Adrenal gland (tissue), 12 donors: ENCODE results near the gene XPR1. TPM values are rescaled to one million over a fixed set of nuclear protein-coding genes. Genes with fewer than 3 reads are reported as not detected.
"Not testable (repeated sequence)": the region's sequence is repeated elsewhere in the genome, so short reads cannot be mapped to it uniquely, and the experiment has no call there.

Source experiments
- DNase-seq, 7 donors: peaks; one replicate each; pipeline ENCODE4 v3.0.0-alpha.2; 2019 to 2020
- H3K27ac ChIP-seq, 5 donors: fragments of 200-600 bp; sonication (generic) in 4 of 5; 1 replicate in 3 of 5; 2 replicates in 2 of 5; pipeline versions ENCODE4 v1.5.1 to v1.8.0; 2016 to 2020; ENCODE audit warnings: mild to moderate bottlenecking in 1 of 5
- H3K27me3 ChIP-seq: fragments of 200-600 bp; 2 replicates; pipeline ENCODE4 v1.8.0; 2021
- H3K36me3 ChIP-seq, 2 donors: fragments of 200-600 bp; replicated peaks in 1 of 2; 1 replicate in 1 of 2; 2 replicates in 1 of 2; pipeline versions ENCODE4 v1.5.1 to v1.8.0; 2018 to 2022
- H3K4me1 ChIP-seq, 2 donors: fragments of 200-600 bp; replicated peaks in 1 of 2; 1 replicate in 1 of 2; 2 replicates in 1 of 2; pipeline versions ENCODE4 v1.5.1 to v1.8.0; 2018 to 2021
- H3K4me3 ChIP-seq, 4 donors: fragments of 200-600 bp; sonication (generic) in 3 of 4; one replicate each; pipeline ENCODE4 v1.5.1; 2016 to 2018
- H3K9me3 ChIP-seq, 3 donors: fragments of 200-600 bp; sonication (generic) in 1 of 3; replicated peaks in 1 of 3; 1 replicate in 2 of 3; 2 replicates in 1 of 3; pipeline versions ENCODE4 v1.5.1 to v1.8.0; 2016 to 2021
- CTCF ChIP-seq, 6 experiments: fragments of 450-650 bp in 4 of 6; fragments of 200-600 bp in 2 of 6; sonication (generic) in 1 of 6; IDR thresholded peaks; 1 replicate in 5 of 6; 2 replicates in 1 of 6; pipeline versions ENCODE4 v1.5.1 to v1.8.0; 2016 to 2021; ENCODE audit warnings: antibody characterized with exemption in 6 of 6, mild to moderate bottlenecking in 2 of 6, moderate library complexity in 1 of 6
- POLR2A ChIP-seq, 2 donors: fragments of 450-650 bp; IDR thresholded peaks; one replicate each; pipeline ENCODE4 v1.6.1; 2017; ENCODE audit warnings: antibody characterized with exemption in 2 of 2, mild to moderate bottlenecking in 2 of 2, moderate library complexity in 1 of 2
- WGBS, 4 donors: extraction: QIAGEN DNeasy Blood & Tissue Kit in 2 of 4; methylation state at CpG; one replicate each; pipeline versions ENCODE4 v1.1.5 to v1.1.7; 2013 to 2017; 5-methylcytosine and 5-hydroxymethylcytosine counted together
- intact Hi-C, 2 donors: fragments of 100-400 bp; cut with DNase I; formaldehyde crosslinking; loops; one replicate each; pipeline versions ENCODE4 v1.14.1 to v1.15.0; 2022 to 2023
- polyA plus RNA-seq, 3 donors: library from polyadenylated mRNA; stranded (reverse); fragments of 200-250 nt in 2 of 3; fragments of 350-450 nt in 1 of 3; fragmentation: Illumina TruSeq in 1 of 3; extraction: RNeasy Lipid Tissue Mini Kit (QIAGEN cat#74804) in 1 of 3; gene quantifications; one replicate each; pipeline ENCODE4 v1.2.3, GENCODE V29; 2013 to 2014
- total RNA-seq, 9 donors: library from RNA; depleted of rRNA in 4 of 9; stranded (reverse); fragments of >200 nt in 4 of 9; fragments of 120-200 nt in 1 of 9; fragmentation: NEBNext Ultra II Directional in 1 of 9; extraction: Animal tissue kit (Norgen Biotek cat#: 25700) in 1 of 9; gene quantifications; one replicate each; pipeline versions ENCODE4 v1.1.0 to v1.2.4, GENCODE V29; 2013 to 2023
- donor health status: healthy with polysubstance abuse.
- donor health status: Bipolar disorder and iron deficiency.
- donor health status: DM: yes; HTN: yes; CAD: no.
- donor health status: DM: no; HTN: no; CAD: no.
- donor health status: DM: no; HTN: no; CAD: no.
- donor health status: DM: yes; HTN: yes; CAD: no.

Gene XPR1
- total and polyA plus RNA-seq, 12 donors, result 4.8 to 53.0 (median 24.1) TPM

- H3K4me3 ChIP-seq, result no peak overlapping the region
- H3K27ac ChIP-seq, result no peak overlapping the region
- intact Hi-C loops, result no loop called here
- no peaks in the 10 kb centered on the region for H3K27me3 ChIP-seq
- no peaks in the 10 kb centered on the region for H3K36me3 ChIP-seq
- TF ChIP-seq POLR2A (IDR thresholded peaks at IDR 0.05) (no peak), CTCF (IDR thresholded peaks at IDR 0.05) (no peak)
- 84 to 95% (median 84%) methylated on average over 6 of the region's 6 CpGs for WGBS, 4 donors
- H3K4me1 ChIP-seq, result no peaks in the 10 kb centered on the region
- H3K9me3 ChIP-seq, result no peaks in the 10 kb centered on the region
- DNase-seq, result no peak
These were observed 217.4 kb downstream of the XPR1 start for GRCh38 chr1:180849031-180849775.

- no peak for DNase-seq
- TF ChIP-seq POLR2A (IDR thresholded peaks at IDR 0.05), result no peak
- TF ChIP-seq CTCF (IDR thresholded peaks at IDR 0.05), result no peak
- Histone ChIP-seq H3K27me3 (no peaks in the 10 kb centered on the region), H3K36me3 (no peaks in the 10 kb centered on the region), H3K9me3 (no peaks in the 10 kb centered on the region), H3K27ac (no peak overlapping the region), H3K4me1 (no peaks in the 10 kb centered on the region), H3K4me3 (no peak overlapping the region)
- WGBS, 4 donors, result 88 to 95% (median 92%) methylated on average over 8 of the region's 8 CpGs
- intact Hi-C loops, result loop anchor here in 1 of 2 donors (10.0 kb wide), 1 partner anchor 217 kb away; the partner anchor contains the start of gene XPR1
These were observed 220.4 kb downstream of the XPR1 start for GRCh38 chr1:180851995-180852887.

GRCh38 chr1:180854001-180854400, 222.2 kb downstream of the XPR1 start:
- DNase-seq, result no peak
- Histone ChIP-seq H3K9me3 (no peaks in the 10 kb centered on the region), H3K27me3 (no peaks in the 10 kb centered on the region), H3K4me1 (no peaks in the 10 kb centered on the region), H3K36me3 (no peaks in the 10 kb centered on the region), H3K27ac (no peak overlapping the region), H3K4me3 (no peak overlapping the region)
- intact Hi-C loops, result loop anchor here in 1 of 2 donors (10.0 kb wide), 1 partner anchor 219 kb away; the partner anchor contains the start of gene XPR1
- 57 to 76% (median 68%) methylated on average over 2 of the region's 2 CpGs for WGBS, 4 donors
- no peak for TF ChIP-seq CTCF (IDR thresholded peaks at IDR 0.05)
- no peak for TF ChIP-seq POLR2A (IDR thresholded peaks at IDR 0.05)

- Histone ChIP-seq H3K36me3 (no peaks in the 10 kb centered on the region), H3K27ac (no peak overlapping the region), H3K4me1 (no peaks in the 10 kb centered on the region), H3K9me3 (no peaks in the 10 kb centered on the region), H3K4me3 (no peak overlapping the region), H3K27me3 (no peaks in the 10 kb centered on the region)
- DNase-seq, result no peak
- 63 to 71% (median 63%) methylated on average over 5 of the region's 5 CpGs for WGBS, 4 donors
- intact Hi-C loops, result loop anchor here in 1 of 2 donors (10.0 kb wide), 1 partner anchor 220 kb away; the partner anchor contains the start of gene XPR1
- TF ChIP-seq CTCF (IDR thresholded peaks at IDR 0.05) (no peak), POLR2A (IDR thresholded peaks at IDR 0.05) (no peak)
These were observed 222.6 kb downstream of the XPR1 start for GRCh38 chr1:180854456-180854855.

GRCh38 chr1:180857947-180858725, 226.3 kb downstream of the XPR1 start:
- H3K27me3 ChIP-seq, H3K4me3 ChIP-seq, H3K4me1 ChIP-seq, H3K36me3 ChIP-seq, DNase-seq, H3K9me3 ChIP-seq: not testable (repeated sequence)
- H3K27ac ChIP-seq, result peak overlapping the region in 1 of 5 donors; percentile 29
- intact Hi-C loops, result loop anchor here in 1 of 2 donors (10.0 kb wide), 1 partner anchor 223 kb away; the partner anchor contains the start of gene XPR1
- 74 to 81% (median 77%) methylated on average over 7 of the region's 7 CpGs for WGBS, 4 donors
